Measurements from ENCODE around the gene SOX8. TPM values are rescaled to one million over a fixed set of nuclear protein-coding genes. Genes with fewer than 3 reads are reported as not detected.

Gene SOX8
- total RNA-seq, 4 donors from 2014 or later: 0.15 to 0.78 (median 0.27) TPM; not detected in 1

GRCh38 chr16:937311-937710, 44.3 kb upstream of the SOX8 start:
- no peak for TF ChIP-seq CTCF (IDR thresholded peaks at IDR 0.05)
- no peak for TF ChIP-seq POLR2A (IDR thresholded peaks at IDR 0.05)
- 77 to 89% methylated on average over 8 of the region's 8 CpGs for WGBS, 2 donors
- Histone ChIP-seq H3K27me3 (no peaks in the 10 kb centered on the region), H3K9me3 (no peaks in the 10 kb centered on the region), H3K4me3 (replicated peaks in 1 of 3) (no peak overlapping the region), H3K36me3 (peaks cover 0 to 6% of the 10 kb centered on the region in 2 donors), H3K27ac (no peak overlapping the region), H3K4me1 (no peaks in the 10 kb centered on the region)
- DNase-seq: no peak
- intact Hi-C loops (cut with DNase I): no loop called here

- H3K36me3 ChIP-seq: peaks cover 0 to 6% of the 10 kb centered on the region in 2 donors
- no peak for DNase-seq
- 92 to 94% methylated on average over 6 of the region's 6 CpGs for WGBS, 2 donors
- no peak overlapping the region for H3K27ac ChIP-seq
- TF ChIP-seq CTCF (IDR thresholded peaks at IDR 0.05) (no peak), POLR2A (IDR thresholded peaks at IDR 0.05) (no peak)
- no peaks in the 10 kb centered on the region for H3K4me1 ChIP-seq
- H3K27me3 ChIP-seq: no peaks in the 10 kb centered on the region
- H3K9me3 ChIP-seq: no peaks in the 10 kb centered on the region
- intact Hi-C loops (cut with DNase I): no loop called here
- H3K4me3 ChIP-seq (replicated peaks in 1 of 3): no peak overlapping the region
Measured at GRCh38 chr16:937723-938122, 43.8 kb upstream of the SOX8 start.

GRCh38 chr16:938136-938535, 43.4 kb upstream of the SOX8 start:
- no peak overlapping the region for H3K4me3 ChIP-seq (replicated peaks in 1 of 3)
- H3K36me3 ChIP-seq: peaks cover 0 to 6% of the 10 kb centered on the region in 2 donors
- H3K27me3 ChIP-seq: no peaks in the 10 kb centered on the region
- DNase-seq: no peak
- TF ChIP-seq CTCF (IDR thresholded peaks at IDR 0.05): no peak
- TF ChIP-seq POLR2A (IDR thresholded peaks at IDR 0.05): no peak
- H3K27ac ChIP-seq: no peak overlapping the region
- no peaks in the 10 kb centered on the region for H3K9me3 ChIP-seq
- intact Hi-C loops (cut with DNase I): no loop called here
- H3K4me1 ChIP-seq: no peaks in the 10 kb centered on the region
- WGBS, 2 donors: 94 to 95% methylated on average over 17 to 18 of the region's 18 CpGs

GRCh38 chr16:938752-939151, 42.8 kb upstream of the SOX8 start:
- intact Hi-C loops (cut with DNase I): no loop called here
- Histone ChIP-seq H3K36me3 (peaks cover 0 to under 1% of the 10 kb centered on the region in 2 donors), H3K9me3 (no peaks in the 10 kb centered on the region), H3K27me3 (no peaks in the 10 kb centered on the region), H3K4me3 (replicated peaks in 1 of 3) (no peak overlapping the region), H3K27ac (no peak overlapping the region), H3K4me1 (no peaks in the 10 kb centered on the region)
- no peak for DNase-seq
- TF ChIP-seq POLR2A (IDR thresholded peaks at IDR 0.05): no peak
- no peak for TF ChIP-seq CTCF (IDR thresholded peaks at IDR 0.05)
- 89 to 91% methylated on average over 9 of the region's 9 CpGs for WGBS, 2 donors

- no peaks in the 10 kb centered on the region for H3K27me3 ChIP-seq
- no peak for DNase-seq
- TF ChIP-seq POLR2A (IDR thresholded peaks at IDR 0.05): no peak
- TF ChIP-seq CTCF (IDR thresholded peaks at IDR 0.05): no peak
- H3K36me3 ChIP-seq: no peaks in the 10 kb centered on the region
- H3K27ac ChIP-seq: no peak overlapping the region
- intact Hi-C loops (cut with DNase I): no loop called here
- no peak overlapping the region for H3K4me3 ChIP-seq (replicated peaks in 1 of 3)
- H3K4me1 ChIP-seq: no peaks in the 10 kb centered on the region
- WGBS, 2 donors: 96 to 97% methylated on average over 16 to 22 of the region's 27 CpGs
- H3K9me3 ChIP-seq: no peaks in the 10 kb centered on the region
Measured at GRCh38 chr16:939311-939710, 42.3 kb upstream of the SOX8 start.
